Endothelial cell of umbilical vein (primary cell): ENCODE data around the gene KCNC1.

ENCODE experiments used
- EZH2 ChIP-seq: IDR thresholded peaks from 2 replicates; pipeline ENCODE4 v1.6.1; 2012; ENCODE audit warnings: borderline replicate concordance, low read depth, mild to moderate bottlenecking, moderate library complexity, low read length, inconsistent platforms; ENCODE audit not compliant: severe bottlenecking
- TF ChIP-seq, protein P1 (sequence below), 2 donors: IDR thresholded peaks; 1 replicate in 1 of 2; 2 replicates in 1 of 2; pipeline ENCODE4 v1.5.1; 2011; ENCODE audit warnings: low read length in 2 of 2, mild to moderate bottlenecking in 2 of 2, moderate library complexity in 2 of 2, control low read depth in 1 of 2, inconsistent platforms in 1 of 2, low read depth in 1 of 2; ENCODE audit not compliant: insufficient read depth in 1 of 2; ENCODE audit errors: extremely low read depth in 1 of 2

DNA sequence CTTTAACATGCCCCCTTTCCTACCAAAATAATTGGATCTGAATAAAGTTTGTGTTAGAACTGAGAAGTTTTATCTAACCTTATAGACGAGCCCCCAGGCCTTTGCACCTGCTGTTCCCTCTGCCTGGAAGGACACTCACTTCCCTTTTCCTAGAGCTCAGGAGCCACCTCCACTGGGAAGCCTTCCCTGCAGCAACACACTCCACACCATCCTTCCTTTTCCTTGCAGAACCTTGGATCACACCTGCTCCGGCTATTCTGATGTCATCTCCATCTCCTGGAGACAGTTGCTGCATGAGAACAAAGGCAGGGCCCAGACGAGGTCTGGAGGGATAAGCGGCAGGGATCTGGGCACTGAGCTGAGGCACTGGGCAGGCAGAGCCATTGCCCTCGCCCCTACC is 37.8 kb upstream of the KCNC1 start:
- TF ChIP-seq, protein P1, sequence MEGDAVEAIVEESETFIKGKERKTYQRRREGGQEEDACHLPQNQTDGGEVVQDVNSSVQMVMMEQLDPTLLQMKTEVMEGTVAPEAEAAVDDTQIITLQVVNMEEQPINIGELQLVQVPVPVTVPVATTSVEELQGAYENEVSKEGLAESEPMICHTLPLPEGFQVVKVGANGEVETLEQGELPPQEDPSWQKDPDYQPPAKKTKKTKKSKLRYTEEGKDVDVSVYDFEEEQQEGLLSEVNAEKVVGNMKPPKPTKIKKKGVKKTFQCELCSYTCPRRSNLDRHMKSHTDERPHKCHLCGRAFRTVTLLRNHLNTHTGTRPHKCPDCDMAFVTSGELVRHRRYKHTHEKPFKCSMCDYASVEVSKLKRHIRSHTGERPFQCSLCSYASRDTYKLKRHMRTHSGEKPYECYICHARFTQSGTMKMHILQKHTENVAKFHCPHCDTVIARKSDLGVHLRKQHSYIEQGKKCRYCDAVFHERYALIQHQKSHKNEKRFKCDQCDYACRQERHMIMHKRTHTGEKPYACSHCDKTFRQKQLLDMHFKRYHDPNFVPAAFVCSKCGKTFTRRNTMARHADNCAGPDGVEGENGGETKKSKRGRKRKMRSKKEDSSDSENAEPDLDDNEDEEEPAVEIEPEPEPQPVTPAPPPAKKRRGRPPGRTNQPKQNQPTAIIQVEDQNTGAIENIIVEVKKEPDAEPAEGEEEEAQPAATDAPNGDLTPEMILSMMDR (IDR thresholded peaks at IDR 0.05; ENCODE audit: extremely low read depth in 1 of 2, insufficient read depth in 1 of 2, low read depth in 1 of 2, low read length in 2 of 2) = no peak
- no peak for TF ChIP-seq EZH2
